Suprapubic skin (tissue), 4 donors: ENCODE measurements around the gene ITGA1. TPM values are rescaled to one million over a fixed set of nuclear protein-coding genes. Genes with fewer than 3 reads are reported as not detected.

ENCODE experiments used
- DNase-seq, 2 donors: peaks; one replicate each; pipeline ENCODE4 v3.0.0-alpha.2; 2019; ENCODE audit warnings: low spot score in 2 of 2
- H3K27ac ChIP-seq: fragments of 200-600 bp; sonication (generic); one replicate; pipeline ENCODE4 v1.5.1; 2019
- H3K27me3 ChIP-seq: fragments of 200-600 bp; sonication (generic); one replicate; pipeline ENCODE4 v1.5.1; 2019
- H3K36me3 ChIP-seq: fragments of 200-600 bp; sonication (generic); one replicate; pipeline ENCODE4 v1.5.1; 2019
- H3K4me1 ChIP-seq: fragments of 200-600 bp; sonication (generic); one replicate; pipeline ENCODE4 v1.5.1; 2019
- H3K4me3 ChIP-seq: fragments of 200-600 bp; sonication (generic); one replicate; pipeline ENCODE4 v1.5.1; 2019; ENCODE audit warnings: mild to moderate bottlenecking
- H3K9me3 ChIP-seq: fragments of 200-600 bp; sonication (generic); one replicate; pipeline ENCODE4 v1.5.1; 2019
- EP300 ChIP-seq: sonication (generic); formaldehyde crosslinking; IDR thresholded peaks from one replicate; pipeline ENCODE4 v1.6.1; 2017; ENCODE audit warnings: antibody characterized with exemption
- POLR2A ChIP-seq, 2 donors: fragments of 450-650 bp; IDR thresholded peaks; one replicate each; pipeline ENCODE4 v1.6.1; 2017; ENCODE audit warnings: antibody characterized with exemption in 2 of 2, mild to moderate bottlenecking in 2 of 2, moderate library complexity in 2 of 2
- POLR2AphosphoS5 ChIP-seq, 3 donors: sonication (generic); formaldehyde crosslinking; IDR thresholded peaks; one replicate each; pipeline ENCODE4 v1.6.1; 2017; ENCODE audit warnings: antibody characterized with exemption in 3 of 3
- WGBS: methylation state at CpG from one replicate; pipeline ENCODE4 v1.1.5; 2018; 5-methylcytosine and 5-hydroxymethylcytosine counted together
- total RNA-seq, 4 donors: library from RNA; depleted of rRNA; stranded (reverse); fragments of >200 nt; gene quantifications; one replicate each; pipeline ENCODE4 v1.1.0, GENCODE V29; 2016
- TF ChIP-seq, protein P1 (sequence below), 2 donors: fragments of 200-600 bp in 1 of 2; fragments of 450-650 bp in 1 of 2; sonication (generic) in 1 of 2; IDR thresholded peaks; one replicate each; pipeline ENCODE4 v1.5.1; 2016 to 2019; ENCODE audit warnings: antibody characterized with exemption in 2 of 2, mild to moderate bottlenecking in 1 of 2, moderate library complexity in 1 of 2

The ITGA1 gene
- total RNA-seq, 4 donors from 2014 or later: 2.4 to 9.8 (median 5.9) TPM

DNA sequence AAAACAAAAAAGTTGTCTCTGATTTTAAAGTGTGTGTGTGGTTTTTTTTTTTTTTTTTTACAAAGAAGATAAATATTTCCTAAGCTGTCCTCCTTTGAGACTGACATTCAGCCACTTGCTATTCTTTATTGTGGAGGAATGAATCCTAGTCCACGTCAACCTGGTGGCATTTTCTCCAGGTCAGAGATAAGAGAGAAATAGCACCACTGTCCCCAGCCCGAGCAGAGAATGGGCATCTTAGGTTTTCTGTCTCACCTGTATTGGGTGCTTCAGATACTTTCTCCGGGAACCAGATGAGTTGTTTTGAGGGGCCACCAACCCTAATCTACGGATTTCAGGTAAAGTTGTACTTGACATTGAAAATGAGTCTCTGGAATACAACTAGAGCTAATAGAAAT lies 202.8 kb downstream of the ITGA1 start:
- H3K27me3 ChIP-seq: no peaks in the 10 kb centered on the region
- H3K4me3 ChIP-seq: peak overlapping the region; percentile 64
- TF ChIP-seq, protein P1, sequence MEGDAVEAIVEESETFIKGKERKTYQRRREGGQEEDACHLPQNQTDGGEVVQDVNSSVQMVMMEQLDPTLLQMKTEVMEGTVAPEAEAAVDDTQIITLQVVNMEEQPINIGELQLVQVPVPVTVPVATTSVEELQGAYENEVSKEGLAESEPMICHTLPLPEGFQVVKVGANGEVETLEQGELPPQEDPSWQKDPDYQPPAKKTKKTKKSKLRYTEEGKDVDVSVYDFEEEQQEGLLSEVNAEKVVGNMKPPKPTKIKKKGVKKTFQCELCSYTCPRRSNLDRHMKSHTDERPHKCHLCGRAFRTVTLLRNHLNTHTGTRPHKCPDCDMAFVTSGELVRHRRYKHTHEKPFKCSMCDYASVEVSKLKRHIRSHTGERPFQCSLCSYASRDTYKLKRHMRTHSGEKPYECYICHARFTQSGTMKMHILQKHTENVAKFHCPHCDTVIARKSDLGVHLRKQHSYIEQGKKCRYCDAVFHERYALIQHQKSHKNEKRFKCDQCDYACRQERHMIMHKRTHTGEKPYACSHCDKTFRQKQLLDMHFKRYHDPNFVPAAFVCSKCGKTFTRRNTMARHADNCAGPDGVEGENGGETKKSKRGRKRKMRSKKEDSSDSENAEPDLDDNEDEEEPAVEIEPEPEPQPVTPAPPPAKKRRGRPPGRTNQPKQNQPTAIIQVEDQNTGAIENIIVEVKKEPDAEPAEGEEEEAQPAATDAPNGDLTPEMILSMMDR (IDR thresholded peaks at IDR 0.05): no peak
- TF ChIP-seq POLR2A (IDR thresholded peaks at IDR 0.05) (no peak), POLR2AphosphoS5 (IDR thresholded peaks at IDR 0.05) (no peak), EP300 (no peak)
- DNase-seq: no peak
- WGBS: 43% methylated on average over 4 of the region's 4 CpGs
- H3K36me3 ChIP-seq: no peaks in the 10 kb centered on the region
- peak overlapping the region; percentile 80 for H3K27ac ChIP-seq
- no peaks in the 10 kb centered on the region for H3K9me3 ChIP-seq
- H3K4me1 ChIP-seq: peaks cover 33% of the 10 kb centered on the region

DNA sequence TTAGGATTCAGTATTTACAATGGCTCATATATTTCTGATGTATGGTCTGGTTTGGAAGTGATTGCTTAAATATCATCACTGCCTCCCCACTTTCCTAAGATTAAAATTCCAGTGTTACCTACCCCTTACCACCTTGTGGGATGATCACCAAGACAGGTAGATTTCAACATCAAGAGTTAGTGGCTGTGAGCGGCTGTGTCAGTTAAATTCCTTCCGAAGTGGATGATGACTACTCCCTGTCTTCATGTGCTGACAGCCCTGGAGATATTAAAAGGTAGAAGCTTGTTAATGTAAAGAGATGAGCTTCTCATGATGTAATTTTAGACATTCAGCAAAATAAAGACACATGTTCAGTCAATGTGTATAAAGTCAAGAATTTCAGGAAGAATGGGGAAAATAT lies 205.7 kb downstream of the ITGA1 start:
- DNase-seq: no peak
- no peaks in the 10 kb centered on the region for H3K27me3 ChIP-seq
- H3K4me1 ChIP-seq: peaks cover 45% of the 10 kb centered on the region
- no peaks in the 10 kb centered on the region for H3K9me3 ChIP-seq
- no peak overlapping the region for H3K4me3 ChIP-seq
- 56% methylated on average over 2 of the region's 2 CpGs for WGBS
- no peak overlapping the region for H3K27ac ChIP-seq
- no peaks in the 10 kb centered on the region for H3K36me3 ChIP-seq
- no peak for TF ChIP-seq EP300
- TF ChIP-seq, protein P1 (IDR thresholded peaks at IDR 0.05): no peak
- no peak for TF ChIP-seq POLR2AphosphoS5 (IDR thresholded peaks at IDR 0.05)
- TF ChIP-seq POLR2A (IDR thresholded peaks at IDR 0.05): no peak

DNA sequence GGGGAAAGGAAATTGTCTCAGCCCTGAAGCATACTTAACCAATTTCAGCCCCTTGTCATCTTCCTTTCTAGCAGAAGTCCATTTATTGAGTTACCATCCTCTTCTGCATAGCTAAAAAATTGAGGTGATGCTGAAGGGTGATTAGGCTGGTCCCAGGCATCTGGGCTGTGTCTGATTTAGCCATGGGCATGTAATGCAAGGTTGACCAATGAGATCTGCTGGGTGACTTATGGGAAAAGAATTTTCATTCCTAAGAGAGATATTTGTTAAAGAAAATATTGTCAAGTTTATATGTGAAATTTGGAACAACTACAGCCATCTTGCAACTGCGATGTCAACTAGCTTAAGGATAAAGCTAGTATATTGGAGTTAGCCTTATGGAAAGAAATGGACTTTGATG lies 206.6 kb downstream of the ITGA1 start:
- no peak for TF ChIP-seq POLR2AphosphoS5 (IDR thresholded peaks at IDR 0.05)
- no peak for TF ChIP-seq POLR2A (IDR thresholded peaks at IDR 0.05)
- TF ChIP-seq EP300: no peak
- Histone ChIP-seq H3K27me3 (no peaks in the 10 kb centered on the region), H3K36me3 (no peaks in the 10 kb centered on the region), H3K4me3 (no peak overlapping the region), H3K4me1 (peaks cover 36% of the 10 kb centered on the region), H3K27ac (no peak overlapping the region), H3K9me3 (no peaks in the 10 kb centered on the region)
- 97% methylated on average over 1 of the region's 1 CpG for WGBS
- no peak for DNase-seq

DNA sequence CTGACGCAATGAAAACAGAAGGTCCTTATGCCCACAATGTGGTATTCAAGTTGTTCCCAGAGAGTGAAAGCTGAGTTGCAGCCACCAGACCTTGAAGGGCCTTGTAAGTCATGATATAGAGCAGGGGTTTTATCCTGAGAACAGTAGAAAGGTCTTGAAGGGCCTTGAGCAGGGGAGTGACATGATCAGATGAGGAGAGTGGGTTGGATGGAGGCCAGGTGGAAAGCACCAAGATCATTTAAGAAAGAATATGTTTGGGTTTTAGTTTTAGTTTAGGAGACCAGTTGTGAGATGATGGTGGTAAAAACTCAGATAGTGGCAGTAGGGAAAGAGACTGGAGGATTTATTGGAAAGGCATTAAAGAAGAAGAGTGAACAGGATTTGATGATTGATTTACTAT lies 207.4 kb downstream of the ITGA1 start:
- no peak for DNase-seq
- H3K4me1 ChIP-seq: peaks cover 27% of the 10 kb centered on the region
- H3K9me3 ChIP-seq: no peaks in the 10 kb centered on the region
- no peak overlapping the region for H3K27ac ChIP-seq
- H3K4me3 ChIP-seq: no peak overlapping the region
- TF ChIP-seq POLR2AphosphoS5 (IDR thresholded peaks at IDR 0.05) (no peak), POLR2A (IDR thresholded peaks at IDR 0.05) (no peak), EP300 (no peak)
- TF ChIP-seq, protein P1 (IDR thresholded peaks at IDR 0.05): no peak
- H3K27me3 ChIP-seq: no peaks in the 10 kb centered on the region
- H3K36me3 ChIP-seq: no peaks in the 10 kb centered on the region
- 95% methylated on average over 1 of the region's 1 CpG for WGBS

DNA sequence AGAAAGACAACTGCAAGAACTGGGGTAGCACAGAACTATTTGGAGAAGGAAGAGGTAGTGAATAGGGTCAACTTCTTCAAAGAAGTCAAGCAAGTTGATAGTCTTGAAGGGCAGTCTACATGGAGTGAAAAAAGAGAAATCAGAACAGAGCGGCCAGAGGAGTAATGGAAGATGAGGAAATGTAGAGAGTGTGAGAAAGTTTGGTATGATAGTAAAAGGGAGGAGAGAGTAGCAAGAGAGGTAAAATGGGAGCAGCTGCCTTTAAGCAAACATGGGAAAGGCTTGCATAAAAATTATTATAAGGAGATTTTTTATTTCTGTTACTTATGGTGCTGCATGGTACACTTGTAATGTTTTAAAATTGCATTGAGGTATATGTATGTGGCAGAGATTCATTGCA lies 208.2 kb downstream of the ITGA1 start:
- no peak for DNase-seq
- H3K4me3 ChIP-seq: no peak overlapping the region
- no peaks in the 10 kb centered on the region for H3K36me3 ChIP-seq
- no peaks in the 10 kb centered on the region for H3K27me3 ChIP-seq
- TF ChIP-seq POLR2AphosphoS5 (IDR thresholded peaks at IDR 0.05) (no peak), POLR2A (IDR thresholded peaks at IDR 0.05) (no peak), EP300 (no peak)
- TF ChIP-seq, protein P1 (IDR thresholded peaks at IDR 0.05): no peak
- no peak overlapping the region for H3K27ac ChIP-seq
- peaks cover 20% of the 10 kb centered on the region for H3K4me1 ChIP-seq
- H3K9me3 ChIP-seq: no peaks in the 10 kb centered on the region
- WGBS: 97% methylated on average over 1 of the region's 1 CpG

DNA sequence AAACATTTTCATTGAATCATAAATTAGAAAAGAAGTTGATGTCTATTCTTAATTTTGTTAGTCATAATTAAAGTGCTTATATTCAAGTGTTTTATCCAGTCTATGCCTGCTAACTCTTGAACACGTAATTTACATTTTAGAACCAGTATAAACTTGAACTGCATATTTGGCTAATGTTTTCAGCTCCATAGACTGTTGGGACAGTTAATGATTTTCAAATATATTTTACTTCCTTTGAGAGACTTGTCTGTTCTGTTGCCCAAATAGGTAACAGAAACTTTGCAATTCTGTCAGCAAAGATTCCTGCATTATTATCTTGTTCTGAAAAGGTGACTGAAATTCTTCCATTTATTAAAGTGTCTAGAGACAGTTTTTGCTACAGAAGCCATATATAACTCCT lies 209.3 kb downstream of the ITGA1 start:
- Histone ChIP-seq H3K27me3 (no peaks in the 10 kb centered on the region), H3K27ac (peak overlapping the region; percentile 30), H3K4me1 (peaks cover 17% of the 10 kb centered on the region), H3K36me3 (no peaks in the 10 kb centered on the region), H3K4me3 (no peak overlapping the region), H3K9me3 (no peaks in the 10 kb centered on the region)
- WGBS: 59% methylated on average over 1 of the region's 1 CpG
- no peak for DNase-seq
- no peak for TF ChIP-seq EP300
- TF ChIP-seq, protein P1 (IDR thresholded peaks at IDR 0.05): no peak
- TF ChIP-seq POLR2A (IDR thresholded peaks at IDR 0.05): no peak
- no peak for TF ChIP-seq POLR2AphosphoS5 (IDR thresholded peaks at IDR 0.05)
